Caco-2 (cell line): ENCODE data around the gene ABCC5. TPM values are rescaled to one million over a fixed set of nuclear protein-coding genes. Genes with fewer than 3 reads are reported as not detected.
A peak's percentile ranks its signal among the peaks of the same experiment; 100 is the strongest.

ENCODE experiments used
- BruUV-seq: library from RNA; stranded (reverse); fragments of 400-500 nt; replicated peaks from 2 replicates; lab custom pipeline; 2021; lab: Mats Ljungman, UMichigan
- CTCF ChIA-PET: fragments of 300-600 bp; sonication (Branson Sonifier 250); formaldehyde crosslinking; loops from one replicate; lab custom pipeline; 2022; ENCODE audit warnings: antibody characterized with exemption; lab: Charles Lee
- POLR2A ChIA-PET: fragments of 300-600 bp; sonication (Branson Sonifier 250); formaldehyde crosslinking; loops from one replicate; lab custom pipeline; 2022; ENCODE audit warnings: antibody characterized with exemption; lab: Charles Lee
- DNase-seq, 2 experiments: peaks; one replicate each; pipeline versions ENCODE4 v3.0.0 to v3.0.0-alpha.2; 2020 to 2022
- H3K27me3 ChIP-seq: replicated peaks from 2 replicates; pipeline ENCODE4 v1.6.0; 2011; ENCODE audit warnings: low read length; ENCODE audit not compliant: control insufficient read depth, insufficient read depth
- H3K36me3 ChIP-seq: 2 replicates; pipeline ENCODE4 v1.5.1; 2011; ENCODE audit warnings: low read length; ENCODE audit not compliant: control insufficient read depth, insufficient read depth
- H3K4me1 ChIP-seq: fragments of 250-450 bp; sonication (Bioruptor Pico); 2 replicates; pipeline ENCODE4 v1.5.1; 2020; ENCODE audit warnings: mild to moderate bottlenecking
- H3K4me3 ChIP-seq: 2 replicates; pipeline ENCODE4 v1.5.1; 2011; ENCODE audit warnings: low read depth, mild to moderate bottlenecking, control low read depth, low read length
- H3K9me3 ChIP-seq: fragments of 250-450 bp; sonication (Bioruptor Pico); 2 replicates; pipeline ENCODE4 v1.5.1; 2020; ENCODE audit warnings: mild to moderate bottlenecking, moderate library complexity
- H3K27ac Mint-ChIP-seq: one replicate; pipeline ENCODE4 v1.8.0; 2022; ENCODE audit warnings: mixed read lengths; ENCODE audit not compliant: unreplicated experiment
- H3K27me3 Mint-ChIP-seq: one replicate; pipeline ENCODE4 v1.8.0; 2022; ENCODE audit warnings: mixed read lengths; ENCODE audit not compliant: insufficient read depth, unreplicated experiment
- H3K36me3 Mint-ChIP-seq: one replicate; pipeline ENCODE4 v1.8.0; 2022; ENCODE audit warnings: mild to moderate bottlenecking, mixed read lengths; ENCODE audit not compliant: insufficient read depth, unreplicated experiment
- H3K4me1 Mint-ChIP-seq: one replicate; pipeline ENCODE4 v1.8.0; 2022; ENCODE audit warnings: low read depth, mixed read lengths; ENCODE audit not compliant: unreplicated experiment
- H3K4me3 Mint-ChIP-seq: one replicate; pipeline ENCODE4 v1.8.0; 2022; ENCODE audit warnings: mild to moderate bottlenecking, moderate library complexity, mixed read lengths; ENCODE audit not compliant: unreplicated experiment
- H3K9me3 Mint-ChIP-seq: one replicate; pipeline ENCODE4 v1.8.0; 2022; ENCODE audit warnings: mixed read lengths; ENCODE audit not compliant: unreplicated experiment
- intact Hi-C: fragments of 100-400 bp; cut with micrococcal nuclease; formaldehyde crosslinking; loops from one replicate; pipeline ENCODE4 v1.10.0; 2022; ENCODE audit not compliant: unreplicated experiment
- total RNA-seq: library from RNA; stranded (reverse); gene quantifications from 2 replicates; pipeline ENCODE4 v1.2.3, GENCODE V29; 2022
- TF ChIP-seq, protein P1 (sequence below), 2 experiments: fragments of 200-600 bp in 1 of 2; IDR thresholded peaks; 1 replicate in 1 of 2; 2 replicates in 1 of 2; pipeline versions ENCODE4 v1.5.1 to v1.8.0; 2011 to 2022; ENCODE audit warnings: antibody characterized with exemption in 1 of 2, control low read depth in 1 of 2, inconsistent platforms in 1 of 2, low read depth in 1 of 2, low read length in 1 of 2, mild to moderate bottlenecking in 1 of 2, moderate library complexity in 1 of 2; ENCODE audit not compliant: insufficient read depth in 1 of 2, severe bottlenecking in 1 of 2, unreplicated experiment in 1 of 2

ABCC5 gene
- total RNA-seq, 1 experiment from 2014 or later: 21.3 TPM

DNA sequence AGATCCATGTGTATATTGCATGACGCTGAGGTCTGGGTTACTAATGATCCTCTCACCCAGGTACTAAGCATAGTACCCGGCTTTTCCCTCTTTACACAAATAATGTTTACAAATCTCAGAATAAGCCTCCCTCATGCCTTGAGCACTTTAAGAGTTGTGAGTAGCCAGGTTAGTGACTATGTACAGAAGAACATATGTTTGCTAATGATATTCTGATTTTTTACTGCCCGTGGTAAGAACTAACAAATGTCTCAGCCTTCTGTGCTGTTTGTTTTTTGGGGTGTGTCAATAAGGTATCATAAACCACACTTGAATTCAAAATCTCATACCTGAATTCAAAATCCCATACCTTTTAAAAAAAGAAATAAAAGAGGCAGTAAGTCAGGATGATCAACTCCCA lies 59.5 kb downstream of the ABCC5 start:
- Histone ChIP-seq H3K27me3 (no peaks in the 10 kb centered on the region), H3K4me3 (no peak overlapping the region), H3K9me3 (no peaks in the 10 kb centered on the region), H3K36me3 (no peaks in the 10 kb centered on the region), H3K4me1 (no peaks in the 10 kb centered on the region)
- TF ChIP-seq, protein P1, sequence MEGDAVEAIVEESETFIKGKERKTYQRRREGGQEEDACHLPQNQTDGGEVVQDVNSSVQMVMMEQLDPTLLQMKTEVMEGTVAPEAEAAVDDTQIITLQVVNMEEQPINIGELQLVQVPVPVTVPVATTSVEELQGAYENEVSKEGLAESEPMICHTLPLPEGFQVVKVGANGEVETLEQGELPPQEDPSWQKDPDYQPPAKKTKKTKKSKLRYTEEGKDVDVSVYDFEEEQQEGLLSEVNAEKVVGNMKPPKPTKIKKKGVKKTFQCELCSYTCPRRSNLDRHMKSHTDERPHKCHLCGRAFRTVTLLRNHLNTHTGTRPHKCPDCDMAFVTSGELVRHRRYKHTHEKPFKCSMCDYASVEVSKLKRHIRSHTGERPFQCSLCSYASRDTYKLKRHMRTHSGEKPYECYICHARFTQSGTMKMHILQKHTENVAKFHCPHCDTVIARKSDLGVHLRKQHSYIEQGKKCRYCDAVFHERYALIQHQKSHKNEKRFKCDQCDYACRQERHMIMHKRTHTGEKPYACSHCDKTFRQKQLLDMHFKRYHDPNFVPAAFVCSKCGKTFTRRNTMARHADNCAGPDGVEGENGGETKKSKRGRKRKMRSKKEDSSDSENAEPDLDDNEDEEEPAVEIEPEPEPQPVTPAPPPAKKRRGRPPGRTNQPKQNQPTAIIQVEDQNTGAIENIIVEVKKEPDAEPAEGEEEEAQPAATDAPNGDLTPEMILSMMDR (IDR thresholded peaks at IDR 0.05; ENCODE audit: insufficient read depth in 1 of 2, low read depth in 1 of 2, low read length in 1 of 2, severe bottlenecking in 1 of 2, unreplicated experiment in 1 of 2): no peak
- ChIA-PET CTCF (no interaction called here), POLR2A (no interaction called here)
- Mint-ChIP-seq H3K9me3 (no peaks in the 10 kb centered on the region), H3K36me3 (peaks cover 22% of the 10 kb centered on the region), H3K4me1 (peaks cover 8% of the 10 kb centered on the region), H3K27me3 (no peaks in the 10 kb centered on the region), H3K4me3 (no peak overlapping the region), H3K27ac (peak overlapping the region; percentile 63)
- no peak for DNase-seq
- no TSS peak for BruUV-seq
- intact Hi-C loops: no loop called here

- no peak overlapping the region for H3K4me3 Mint-ChIP-seq
- peaks cover under 1% of the 10 kb centered on the region for H3K4me1 Mint-ChIP-seq
- Histone ChIP-seq H3K9me3 (no peaks in the 10 kb centered on the region), H3K36me3 (no peaks in the 10 kb centered on the region), H3K4me1 (no peaks in the 10 kb centered on the region), H3K4me3 (no peak overlapping the region), H3K27me3 (no peaks in the 10 kb centered on the region)
- no peak overlapping the region for H3K27ac Mint-ChIP-seq
- CTCF ChIA-PET: no interaction called here
- TF ChIP-seq, protein P1 (IDR thresholded peaks at IDR 0.05; ENCODE audit: insufficient read depth in 1 of 2, low read depth in 1 of 2, low read length in 1 of 2, severe bottlenecking in 1 of 2, unreplicated experiment in 1 of 2): no peak
- peaks cover 9% of the 10 kb centered on the region for H3K36me3 Mint-ChIP-seq
- no peaks in the 10 kb centered on the region for H3K27me3 Mint-ChIP-seq
- H3K9me3 Mint-ChIP-seq: no peaks in the 10 kb centered on the region
- intact Hi-C loops: loop anchor here (5.0 kb wide), 1 partner anchor 62 kb away; the partner anchor contains the start of gene ABCC5
- POLR2A ChIA-PET: no interaction called here
- no TSS peak for BruUV-seq
- DNase-seq: no peak
Measured at GRCh38 chr3:183954875-183955274, 62.8 kb downstream of the ABCC5 start.

DNA sequence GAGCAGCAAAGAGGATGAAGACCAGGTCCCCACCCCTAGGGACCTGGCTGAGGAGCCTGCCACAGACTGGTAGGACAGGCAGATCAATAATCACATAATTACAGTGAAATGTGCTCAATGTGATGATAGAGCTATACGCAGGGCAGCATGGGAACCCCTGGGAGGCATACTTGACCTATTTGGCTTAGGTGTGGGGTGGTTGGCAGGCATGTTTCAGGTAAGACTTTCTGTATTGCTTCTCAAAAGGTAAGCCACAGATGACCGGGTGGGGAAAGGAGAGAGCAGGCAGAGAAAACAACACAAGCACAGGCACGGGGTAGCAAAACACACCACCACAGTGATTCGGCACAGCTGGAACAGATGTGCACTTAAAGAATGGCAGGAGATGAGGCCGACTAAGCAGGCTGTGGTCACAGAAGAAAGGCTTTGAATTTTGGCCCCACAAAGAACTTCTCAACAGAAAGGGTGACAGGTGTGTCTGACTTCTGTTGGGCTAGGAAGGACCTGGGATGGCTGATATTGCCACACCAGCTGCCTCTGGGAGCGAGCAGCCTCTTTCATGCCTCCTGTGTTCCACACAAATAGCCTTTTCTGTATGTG lies 64.1 kb downstream of the ABCC5 start:
- Mint-ChIP-seq H3K4me1 (no peaks in the 10 kb centered on the region), H3K27me3 (no peaks in the 10 kb centered on the region), H3K9me3 (no peaks in the 10 kb centered on the region), H3K27ac (no peak overlapping the region), H3K36me3 (peaks cover 6% of the 10 kb centered on the region), H3K4me3 (no peak overlapping the region)
- ChIA-PET POLR2A (no interaction called here), CTCF (no interaction called here)
- TF ChIP-seq, protein P1 (IDR thresholded peaks at IDR 0.05; ENCODE audit: insufficient read depth in 1 of 2, low read depth in 1 of 2, low read length in 1 of 2, severe bottlenecking in 1 of 2, unreplicated experiment in 1 of 2): no peak
- intact Hi-C loops: loop anchor here (5.0 kb wide), 1 partner anchor 64 kb away; the partner anchor contains the start of gene ABCC5
- Histone ChIP-seq H3K4me3 (no peak overlapping the region), H3K9me3 (no peaks in the 10 kb centered on the region), H3K36me3 (no peaks in the 10 kb centered on the region), H3K4me1 (no peaks in the 10 kb centered on the region), H3K27me3 (no peaks in the 10 kb centered on the region)
- no TSS peak for BruUV-seq
- DNase-seq: no peak
